ENCODE results near the gene SPATA2. TPM values are rescaled to one million over a fixed set of nuclear protein-coding genes. Genes with fewer than 3 reads are reported as not detected.
A peak's percentile ranks its signal among the peaks of the same experiment; 100 is the strongest.

The SPATA2 gene
- total and polyA plus RNA-seq, 2 of the 13 experiments (the other 11 are each of a cell fraction or from before 2014, with no cell fraction given) = 3.2 to 8.7 TPM

DNA sequence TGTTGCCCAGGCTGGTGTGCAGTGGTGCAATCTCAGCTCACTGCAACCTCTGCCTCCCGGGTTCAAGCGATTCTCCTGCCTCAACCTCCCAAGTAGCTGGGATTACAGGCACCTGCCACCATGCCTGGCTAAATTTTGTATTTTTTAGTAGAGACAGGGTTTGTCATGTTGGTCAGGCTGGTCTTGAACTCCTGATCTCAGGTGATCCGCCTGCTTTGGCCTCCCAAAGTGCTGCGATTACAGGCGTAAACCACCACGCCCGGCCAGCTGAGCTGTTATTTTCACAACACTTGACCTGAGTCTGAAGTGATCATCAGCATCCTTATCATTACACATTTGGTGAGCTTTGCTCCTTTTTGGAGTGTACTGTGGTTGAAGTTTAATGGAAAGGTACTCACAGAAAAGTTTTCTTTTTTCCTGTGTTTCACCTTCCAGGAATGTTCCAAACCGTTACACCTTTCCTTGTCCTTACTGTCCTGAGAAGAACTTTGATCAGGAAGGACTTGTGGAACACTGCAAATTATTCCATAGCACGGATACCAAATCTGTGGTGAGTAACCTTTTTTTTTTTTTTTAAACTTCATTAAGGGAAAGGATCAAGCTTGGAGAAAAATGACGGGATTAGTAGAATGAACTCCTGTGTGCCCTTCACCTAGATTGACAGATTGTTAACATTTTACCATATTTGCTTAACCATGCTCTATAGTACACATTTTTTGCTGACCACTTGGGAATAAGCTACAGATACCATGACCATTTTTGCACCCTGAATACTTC lies 30.6 kb upstream of the SPATA2 start (continued):
- TF ChIP-seq, protein P1, sequence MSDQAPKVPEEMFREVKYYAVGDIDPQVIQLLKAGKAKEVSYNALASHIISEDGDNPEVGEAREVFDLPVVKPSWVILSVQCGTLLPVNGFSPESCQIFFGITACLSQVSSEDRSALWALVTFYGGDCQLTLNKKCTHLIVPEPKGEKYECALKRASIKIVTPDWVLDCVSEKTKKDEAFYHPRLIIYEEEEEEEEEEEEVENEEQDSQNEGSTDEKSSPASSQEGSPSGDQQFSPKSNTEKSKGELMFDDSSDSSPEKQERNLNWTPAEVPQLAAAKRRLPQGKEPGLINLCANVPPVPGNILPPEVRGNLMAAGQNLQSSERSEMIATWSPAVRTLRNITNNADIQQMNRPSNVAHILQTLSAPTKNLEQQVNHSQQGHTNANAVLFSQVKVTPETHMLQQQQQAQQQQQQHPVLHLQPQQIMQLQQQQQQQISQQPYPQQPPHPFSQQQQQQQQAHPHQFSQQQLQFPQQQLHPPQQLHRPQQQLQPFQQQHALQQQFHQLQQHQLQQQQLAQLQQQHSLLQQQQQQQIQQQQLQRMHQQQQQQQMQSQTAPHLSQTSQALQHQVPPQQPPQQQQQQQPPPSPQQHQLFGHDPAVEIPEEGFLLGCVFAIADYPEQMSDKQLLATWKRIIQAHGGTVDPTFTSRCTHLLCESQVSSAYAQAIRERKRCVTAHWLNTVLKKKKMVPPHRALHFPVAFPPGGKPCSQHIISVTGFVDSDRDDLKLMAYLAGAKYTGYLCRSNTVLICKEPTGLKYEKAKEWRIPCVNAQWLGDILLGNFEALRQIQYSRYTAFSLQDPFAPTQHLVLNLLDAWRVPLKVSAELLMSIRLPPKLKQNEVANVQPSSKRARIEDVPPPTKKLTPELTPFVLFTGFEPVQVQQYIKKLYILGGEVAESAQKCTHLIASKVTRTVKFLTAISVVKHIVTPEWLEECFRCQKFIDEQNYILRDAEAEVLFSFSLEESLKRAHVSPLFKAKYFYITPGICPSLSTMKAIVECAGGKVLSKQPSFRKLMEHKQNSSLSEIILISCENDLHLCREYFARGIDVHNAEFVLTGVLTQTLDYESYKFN (CRISPR knock-in tag; conservative IDR thresholded peaks at IDR 0.05) = peak; percentile 98
- TF ChIP-seq SNRNP70 (IDR thresholded peaks at IDR 0.05; ENCODE audit: low read depth, low read length) = no peak
- no peak for TF ChIP-seq ZBTB2 (CRISPR knock-in tag; IDR thresholded peaks at IDR 0.05; ENCODE audit: low read depth)
- no peak for TF ChIP-seq SNAI1 (CRISPR knock-in tag; IDR thresholded peaks at IDR 0.05; ENCODE audit: borderline replicate concordance)
- TF ChIP-seq ESRRA (CRISPR knock-in tag; IDR thresholded peaks at IDR 0.05; ENCODE audit: low read depth) = peak; percentile 90
- TF ChIP-seq HOXA3 (CRISPR knock-in tag; IDR thresholded peaks at IDR 0.05) = peak; percentile 80; the same call in 1 of the 2 replicates
- no peak; the same call in 1 of the 2 replicates for TF ChIP-seq KDM5B (CRISPR knock-in tag; IDR thresholded peaks at IDR 0.05; ENCODE audit: borderline replicate concordance)
- TF ChIP-seq, protein P2, sequence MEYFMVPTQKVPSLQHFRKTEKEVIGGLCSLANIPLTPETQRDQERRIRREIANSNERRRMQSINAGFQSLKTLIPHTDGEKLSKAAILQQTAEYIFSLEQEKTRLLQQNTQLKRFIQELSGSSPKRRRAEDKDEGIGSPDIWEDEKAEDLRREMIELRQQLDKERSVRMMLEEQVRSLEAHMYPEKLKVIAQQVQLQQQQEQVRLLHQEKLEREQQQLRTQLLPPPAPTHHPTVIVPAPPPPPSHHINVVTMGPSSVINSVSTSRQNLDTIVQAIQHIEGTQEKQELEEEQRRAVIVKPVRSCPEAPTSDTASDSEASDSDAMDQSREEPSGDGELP (IDR thresholded peaks at IDR 0.05; ENCODE audit: borderline replicate concordance, low read depth) = peak; percentile 98
- TF ChIP-seq HDAC6 (IDR thresholded peaks at IDR 0.05; ENCODE audit: low read depth, low read length) = no peak
- TF ChIP-seq, protein P3, sequence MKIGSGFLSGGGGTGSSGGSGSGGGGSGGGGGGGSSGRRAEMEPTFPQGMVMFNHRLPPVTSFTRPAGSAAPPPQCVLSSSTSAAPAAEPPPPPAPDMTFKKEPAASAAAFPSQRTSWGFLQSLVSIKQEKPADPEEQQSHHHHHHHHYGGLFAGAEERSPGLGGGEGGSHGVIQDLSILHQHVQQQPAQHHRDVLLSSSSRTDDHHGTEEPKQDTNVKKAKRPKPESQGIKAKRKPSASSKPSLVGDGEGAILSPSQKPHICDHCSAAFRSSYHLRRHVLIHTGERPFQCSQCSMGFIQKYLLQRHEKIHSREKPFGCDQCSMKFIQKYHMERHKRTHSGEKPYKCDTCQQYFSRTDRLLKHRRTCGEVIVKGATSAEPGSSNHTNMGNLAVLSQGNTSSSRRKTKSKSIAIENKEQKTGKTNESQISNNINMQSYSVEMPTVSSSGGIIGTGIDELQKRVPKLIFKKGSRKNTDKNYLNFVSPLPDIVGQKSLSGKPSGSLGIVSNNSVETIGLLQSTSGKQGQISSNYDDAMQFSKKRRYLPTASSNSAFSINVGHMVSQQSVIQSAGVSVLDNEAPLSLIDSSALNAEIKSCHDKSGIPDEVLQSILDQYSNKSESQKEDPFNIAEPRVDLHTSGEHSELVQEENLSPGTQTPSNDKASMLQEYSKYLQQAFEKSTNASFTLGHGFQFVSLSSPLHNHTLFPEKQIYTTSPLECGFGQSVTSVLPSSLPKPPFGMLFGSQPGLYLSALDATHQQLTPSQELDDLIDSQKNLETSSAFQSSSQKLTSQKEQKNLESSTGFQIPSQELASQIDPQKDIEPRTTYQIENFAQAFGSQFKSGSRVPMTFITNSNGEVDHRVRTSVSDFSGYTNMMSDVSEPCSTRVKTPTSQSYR (CRISPR knock-in tag; IDR thresholded peaks at IDR 0.05; ENCODE audit: borderline replicate concordance) = no peak; the same call in 1 of the 2 replicates
- TF ChIP-seq TCF12 (IDR thresholded peaks at IDR 0.05) = no peak
- TF ChIP-seq TCF12 (CRISPR knock-in tag; IDR thresholded peaks at IDR 0.05) = peak; percentile 87
- no peak for TF ChIP-seq RBAK (CRISPR knock-in tag; IDR thresholded peaks at IDR 0.05)
- TF ChIP-seq, protein P4, sequence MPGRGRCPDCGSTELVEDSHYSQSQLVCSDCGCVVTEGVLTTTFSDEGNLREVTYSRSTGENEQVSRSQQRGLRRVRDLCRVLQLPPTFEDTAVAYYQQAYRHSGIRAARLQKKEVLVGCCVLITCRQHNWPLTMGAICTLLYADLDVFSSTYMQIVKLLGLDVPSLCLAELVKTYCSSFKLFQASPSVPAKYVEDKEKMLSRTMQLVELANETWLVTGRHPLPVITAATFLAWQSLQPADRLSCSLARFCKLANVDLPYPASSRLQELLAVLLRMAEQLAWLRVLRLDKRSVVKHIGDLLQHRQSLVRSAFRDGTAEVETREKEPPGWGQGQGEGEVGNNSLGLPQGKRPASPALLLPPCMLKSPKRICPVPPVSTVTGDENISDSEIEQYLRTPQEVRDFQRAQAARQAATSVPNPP (CRISPR knock-in tag; IDR thresholded peaks at IDR 0.05) = no peak; the same call in 1 of the 2 replicates
- TF ChIP-seq ZIK1 (CRISPR knock-in tag; IDR thresholded peaks at IDR 0.05; ENCODE audit: borderline replicate concordance, low read depth) = no peak
- peak in 1 of 2 experiments; percentile 74; a peak in 2 of 4 replicates for TF ChIP-seq EP300 (IDR thresholded peaks at IDR 0.05; ENCODE audit: low read depth in 2 of 2, low read length in 2 of 2)
- peak; percentile 73; the same call in 1 of the 2 replicates for TF ChIP-seq EP300 (CRISPR knock-in tag; IDR thresholded peaks at IDR 0.05; ENCODE audit: borderline replicate concordance)
- TF ChIP-seq ZNF598 (CRISPR knock-in tag; IDR thresholded peaks at IDR 0.05; ENCODE audit: borderline replicate concordance) = peak; percentile 40; the same call in 1 of the 2 replicates

Data from HepG2 (cell line).